Loucy (cell line): ENCODE results near the gene BCAP29.

Experiments used
- EZH2phosphoT487 ChIP-seq: fragments of 200-600 bp; IDR thresholded peaks from 2 replicates; pipeline ENCODE4 v1.6.1; 2018; ENCODE audit warnings: antibody characterized with exemption, mild to moderate bottlenecking, moderate library complexity, borderline replicate concordance
- TF ChIP-seq, protein P1 (sequence below): fragments of 200-600 bp; sonication (generic); conservative IDR thresholded peaks from 2 replicates; pipeline ENCODE4 v1.5.1; 2014; ENCODE audit warnings: mild to moderate bottlenecking, antibody characterized with exemption, low read length

DNA sequence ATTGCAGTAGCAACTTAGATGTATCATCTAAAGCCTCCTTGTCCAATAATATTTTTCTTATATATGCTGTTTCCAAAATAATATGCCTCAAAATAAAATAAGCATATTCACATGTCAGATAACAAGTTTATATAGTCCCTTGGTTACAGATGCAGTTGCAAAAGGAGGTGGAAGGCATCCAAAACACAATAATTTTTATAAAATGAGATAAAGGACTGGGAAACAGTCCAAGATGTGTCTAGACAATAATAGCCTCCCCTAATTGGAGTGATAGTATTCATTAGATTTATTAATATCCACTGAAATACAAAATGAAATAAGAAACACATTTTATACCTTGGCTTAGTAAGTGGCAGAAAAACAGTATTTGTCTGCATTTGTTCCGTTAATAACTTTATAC is 30.3 kb downstream of the BCAP29 start:
- TF ChIP-seq, protein P1, sequence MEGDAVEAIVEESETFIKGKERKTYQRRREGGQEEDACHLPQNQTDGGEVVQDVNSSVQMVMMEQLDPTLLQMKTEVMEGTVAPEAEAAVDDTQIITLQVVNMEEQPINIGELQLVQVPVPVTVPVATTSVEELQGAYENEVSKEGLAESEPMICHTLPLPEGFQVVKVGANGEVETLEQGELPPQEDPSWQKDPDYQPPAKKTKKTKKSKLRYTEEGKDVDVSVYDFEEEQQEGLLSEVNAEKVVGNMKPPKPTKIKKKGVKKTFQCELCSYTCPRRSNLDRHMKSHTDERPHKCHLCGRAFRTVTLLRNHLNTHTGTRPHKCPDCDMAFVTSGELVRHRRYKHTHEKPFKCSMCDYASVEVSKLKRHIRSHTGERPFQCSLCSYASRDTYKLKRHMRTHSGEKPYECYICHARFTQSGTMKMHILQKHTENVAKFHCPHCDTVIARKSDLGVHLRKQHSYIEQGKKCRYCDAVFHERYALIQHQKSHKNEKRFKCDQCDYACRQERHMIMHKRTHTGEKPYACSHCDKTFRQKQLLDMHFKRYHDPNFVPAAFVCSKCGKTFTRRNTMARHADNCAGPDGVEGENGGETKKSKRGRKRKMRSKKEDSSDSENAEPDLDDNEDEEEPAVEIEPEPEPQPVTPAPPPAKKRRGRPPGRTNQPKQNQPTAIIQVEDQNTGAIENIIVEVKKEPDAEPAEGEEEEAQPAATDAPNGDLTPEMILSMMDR, result no peak
- TF ChIP-seq EZH2phosphoT487, result no peak
